NCI-H2029 (cell line): ENCODE measurements around the gene CHST13.
"Not testable (repeated sequence)": the region's sequence is repeated elsewhere in the genome, so short reads cannot be mapped to it uniquely, and the experiment has no call there.

ENCODE experiments used
- DNase-seq: peaks from one replicate; lab custom pipeline; 2025; lab: John Stamatoyannopoulos, UW

Gene CHST13

DNA sequence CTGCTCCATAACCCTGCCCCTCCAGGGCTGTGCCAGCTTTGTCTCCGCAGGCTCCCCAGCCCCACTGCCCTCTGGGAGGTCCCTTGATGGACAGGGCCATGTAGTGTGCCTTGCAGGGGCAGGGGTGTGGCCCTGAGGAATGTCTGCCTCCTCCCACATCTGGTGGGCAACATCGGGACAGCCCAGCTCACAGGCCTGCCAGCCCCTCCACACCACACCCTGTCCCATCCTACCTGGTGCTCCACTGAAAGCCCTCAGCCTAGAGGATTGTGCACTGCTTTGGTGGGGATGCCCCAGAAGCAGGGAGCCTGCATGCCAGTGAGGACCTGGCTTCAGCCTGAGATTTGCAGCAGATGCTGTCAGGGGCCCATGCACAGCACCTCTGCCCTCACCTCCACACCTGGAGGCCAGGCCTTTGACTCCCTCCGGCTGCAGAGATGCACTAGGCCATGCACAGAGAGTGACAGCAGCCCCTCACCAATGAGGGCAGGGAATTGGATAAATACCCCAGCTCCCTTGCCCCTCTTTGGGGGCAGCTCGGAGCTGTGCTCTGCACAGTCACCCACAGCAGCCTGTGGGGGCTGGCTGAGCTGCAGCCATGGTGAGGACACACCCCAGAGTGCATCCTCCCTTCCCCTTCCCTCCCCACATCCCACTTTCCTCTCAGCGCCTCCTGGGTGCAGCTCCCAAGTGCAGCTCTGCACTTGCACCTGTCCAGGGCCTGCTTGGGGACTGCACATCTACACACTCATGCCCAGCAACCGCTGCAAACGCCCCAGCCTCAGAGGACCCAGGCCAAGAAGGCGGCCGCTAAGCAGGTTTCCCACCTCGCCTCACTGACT is 32.1 kb downstream of the CHST13 start:
- no peak for DNase-seq

DNA sequence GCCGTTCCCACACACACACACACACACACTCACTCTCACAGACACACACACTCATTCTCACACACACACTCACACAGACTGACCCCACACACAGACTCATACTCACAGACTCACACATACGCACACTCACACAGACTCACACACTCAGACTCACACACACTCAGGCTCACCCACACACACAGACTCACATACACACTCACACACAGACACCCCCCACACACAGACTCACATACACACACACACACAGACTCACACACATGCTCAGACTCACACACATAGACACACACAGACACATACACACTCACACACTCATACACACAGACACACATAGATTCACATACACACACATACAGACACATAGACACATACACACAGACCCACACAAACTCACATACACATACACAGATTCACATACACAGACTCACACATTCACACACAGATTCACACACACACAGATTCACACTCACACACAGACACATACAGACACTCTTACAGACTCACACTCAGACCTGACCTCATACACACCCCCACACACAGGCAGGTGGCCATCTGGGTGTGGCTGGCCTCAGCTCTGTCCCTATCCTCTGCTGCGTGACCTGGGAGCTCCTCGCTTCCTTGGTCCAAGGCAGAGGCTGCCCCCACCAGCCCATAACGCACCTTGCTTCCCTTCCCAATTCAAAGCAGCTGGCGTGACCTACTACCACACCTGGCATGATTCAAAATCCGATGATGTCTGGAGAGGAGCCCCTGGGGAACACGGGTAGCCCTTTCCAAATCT is 32.9 kb downstream of the CHST13 start:
- DNase-seq = no peak

DNA sequence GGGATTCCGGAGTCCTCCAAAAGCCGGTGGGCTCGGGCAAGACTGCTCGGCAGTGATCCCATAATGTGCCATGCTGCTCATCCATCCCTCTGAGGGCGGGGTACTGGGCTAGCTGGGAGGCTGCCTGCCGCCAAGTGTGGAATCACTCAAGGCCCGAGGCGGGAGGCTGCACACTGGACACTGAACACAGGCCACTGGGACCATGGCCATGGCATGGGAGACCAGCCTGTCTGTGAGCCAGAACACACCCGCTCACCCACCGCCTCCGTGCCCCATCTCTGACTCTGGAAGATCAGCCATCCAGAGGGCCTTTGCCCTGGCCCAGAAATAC is 33.4 kb downstream of the CHST13 start:
- no peak for DNase-seq

DNA sequence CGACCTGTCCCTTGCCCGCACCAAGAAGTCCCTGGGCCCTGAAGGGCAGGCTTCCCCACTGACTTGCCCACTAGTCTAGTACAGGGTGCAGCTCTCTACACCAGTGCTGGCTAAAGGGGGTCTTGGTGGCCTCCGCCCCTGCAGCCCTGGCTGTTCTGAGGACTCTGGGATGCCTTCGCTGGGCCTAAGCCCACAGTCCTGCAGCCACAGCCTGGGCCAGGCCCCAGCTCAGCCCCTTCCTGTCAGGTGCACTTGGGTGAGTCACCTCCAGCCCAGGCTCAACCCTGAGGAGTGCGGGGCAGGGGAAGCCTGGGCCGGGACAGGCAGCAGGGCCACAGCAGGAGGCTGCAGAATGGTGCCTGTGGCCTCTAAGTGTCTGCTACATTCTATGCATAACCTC is 33.8 kb downstream of the CHST13 start:
- no peak for DNase-seq

DNA sequence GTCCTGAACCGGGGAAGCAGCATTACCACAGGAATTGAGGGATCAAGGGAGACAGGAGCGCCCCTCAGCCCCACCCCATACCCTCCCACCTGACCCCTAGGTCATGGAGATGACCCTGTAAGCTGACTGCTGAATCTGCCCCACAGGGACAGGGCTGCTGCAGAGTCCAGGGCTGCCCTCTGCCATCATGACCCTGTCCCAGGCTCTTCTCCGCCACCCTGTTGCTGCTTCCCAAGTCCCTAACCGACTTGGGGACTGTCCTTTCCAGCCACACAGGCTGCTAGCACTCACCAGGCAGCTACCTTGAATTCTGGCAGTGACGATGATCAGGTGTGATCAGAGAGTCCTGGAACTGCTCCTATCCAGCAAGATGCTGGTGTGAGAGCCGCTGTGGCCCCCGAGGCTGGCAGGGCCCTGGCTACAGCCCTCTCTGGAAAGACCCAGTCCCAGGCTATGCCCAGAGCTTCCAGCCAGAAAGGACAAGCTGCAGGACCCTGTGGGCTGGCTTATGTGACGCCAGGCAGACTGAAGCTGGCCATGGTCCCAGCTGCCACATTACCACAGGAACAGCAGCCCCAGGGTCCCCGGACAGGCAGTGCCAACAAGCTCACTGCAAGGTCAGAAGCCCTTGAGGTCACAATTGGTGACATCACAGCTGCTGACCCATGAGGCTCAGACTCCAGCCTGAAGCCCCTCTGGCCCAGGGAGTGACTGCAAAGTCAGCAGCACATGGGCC is 34.5 kb downstream of the CHST13 start, which contains the start of gene C3orf22:
TSS of gene C3orf22 (minus strand) at position 597 of the 736 bp plus-strand sequence. CDS start 5,542 bp downstream, outside the sequence.
- no peak for DNase-seq

DNA sequence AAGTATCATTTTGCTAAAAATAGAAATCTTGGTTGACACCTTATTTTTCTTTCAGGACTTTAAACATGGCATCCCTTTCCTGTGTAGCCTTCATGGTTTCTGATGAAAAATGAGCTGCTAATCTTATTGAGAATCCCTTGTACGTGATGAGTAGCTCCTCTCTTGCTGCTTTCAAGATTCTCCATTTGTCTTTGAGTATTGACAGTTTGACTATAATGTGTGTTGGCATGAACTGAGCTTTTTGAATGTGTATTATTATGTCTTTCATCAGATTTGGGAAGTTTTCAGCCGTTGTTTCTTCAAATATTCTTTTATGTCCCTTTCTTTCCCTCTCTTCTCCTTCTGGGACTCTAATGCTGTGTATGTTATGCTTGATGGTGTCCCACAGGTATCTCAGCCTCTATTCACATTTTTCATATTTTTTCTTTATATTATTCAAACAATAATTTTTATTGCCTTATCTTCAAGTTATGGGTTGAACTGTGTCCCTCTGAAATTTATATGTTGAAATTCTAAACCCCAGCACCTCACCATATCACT is 38.9 kb downstream of the CHST13 start:
- no peak for DNase-seq

DNA sequence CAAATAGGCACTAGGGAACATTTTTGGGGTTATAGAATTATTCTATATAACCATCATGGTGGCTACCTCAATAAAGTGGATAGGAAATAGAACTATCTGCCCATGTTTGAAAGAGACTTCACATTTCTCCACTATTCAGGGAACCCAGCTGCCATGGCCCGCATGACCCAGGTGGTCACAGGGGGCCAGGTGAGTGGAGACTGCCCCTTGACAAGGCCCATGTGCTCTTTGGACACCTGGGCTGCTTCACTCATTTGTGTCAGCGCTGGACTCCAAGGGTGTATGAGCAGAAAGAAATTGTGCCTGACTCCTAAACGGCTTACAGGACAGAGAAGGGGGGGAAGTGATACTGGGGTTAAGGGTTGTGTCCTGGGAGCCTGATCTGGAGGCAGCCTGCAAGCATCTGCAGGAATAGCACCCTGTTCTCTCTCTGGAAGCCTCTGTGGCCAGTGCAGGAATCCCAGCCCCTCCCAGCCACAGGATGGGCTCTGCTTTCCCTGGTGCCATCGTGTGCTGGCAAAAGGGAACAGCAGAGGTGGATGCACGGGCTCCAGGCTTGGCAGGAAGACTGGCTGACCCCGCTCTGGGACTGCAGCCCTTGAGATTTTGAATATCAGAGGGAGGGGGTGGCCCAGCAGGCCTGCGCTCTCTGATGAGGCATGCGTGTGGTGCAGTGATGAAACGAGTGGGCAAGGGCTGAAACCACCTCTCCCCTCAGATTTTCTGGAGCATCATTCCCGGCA is 43.9 kb downstream of the CHST13 start:
- no peak for DNase-seq

DNA sequence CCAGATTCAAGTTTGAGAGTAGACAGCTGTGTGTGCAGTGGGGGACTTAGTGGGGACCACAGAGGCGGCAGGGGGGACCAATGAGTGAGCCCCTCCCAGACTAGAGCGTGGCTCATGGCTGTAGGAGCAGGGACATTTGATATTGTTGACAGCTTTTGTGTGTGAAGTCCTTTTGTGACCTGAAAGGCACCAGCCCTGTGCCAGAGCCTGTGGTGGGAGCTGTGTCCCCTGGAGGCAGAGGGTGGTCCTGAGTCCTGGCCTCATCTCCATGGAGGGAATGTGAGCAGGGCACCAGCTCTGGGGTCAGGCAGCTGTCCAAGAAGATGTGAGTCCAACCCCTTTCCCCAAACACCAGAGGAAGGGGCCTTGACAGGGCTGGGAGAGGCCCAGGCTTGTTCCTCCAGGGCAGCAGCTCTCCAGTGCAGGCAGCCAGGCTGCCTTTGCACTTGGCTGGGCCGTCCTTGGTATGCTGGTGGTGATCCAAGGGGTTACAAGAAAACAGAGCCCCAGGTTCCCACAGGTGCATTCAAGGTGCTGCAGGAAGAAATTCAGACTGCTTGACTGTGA is 44.9 kb downstream of the CHST13 start:
- DNase-seq = no peak

DNA sequence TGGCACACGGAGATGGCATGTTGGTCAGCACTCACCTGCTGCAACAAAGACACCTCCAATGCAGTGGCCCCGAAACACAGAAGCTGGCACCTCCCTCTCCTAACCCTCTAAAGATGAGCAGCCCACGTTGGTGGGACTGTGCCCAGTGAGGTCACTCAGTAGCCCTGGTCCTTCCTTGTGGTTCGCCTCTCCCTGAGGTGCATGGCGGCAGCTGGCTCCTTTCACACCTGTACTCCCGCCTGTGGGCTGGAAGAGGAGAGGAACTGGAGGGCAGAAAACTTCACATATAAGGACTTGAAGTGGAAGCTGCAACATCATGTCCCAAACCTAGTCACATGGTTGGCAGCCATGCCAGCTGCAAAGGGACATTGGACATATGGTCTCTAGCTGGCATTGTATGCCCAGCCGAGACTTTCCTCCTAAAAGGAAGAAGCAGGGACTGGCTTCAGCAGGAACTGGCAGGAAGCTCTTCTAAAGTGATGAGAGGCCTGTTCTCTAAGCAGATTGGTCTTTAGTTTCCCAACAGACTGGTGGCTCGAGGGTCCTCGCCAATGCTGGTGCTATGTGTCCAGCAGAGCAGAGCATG is 45.5 kb downstream of the CHST13 start:
- no peak for DNase-seq

DNA sequence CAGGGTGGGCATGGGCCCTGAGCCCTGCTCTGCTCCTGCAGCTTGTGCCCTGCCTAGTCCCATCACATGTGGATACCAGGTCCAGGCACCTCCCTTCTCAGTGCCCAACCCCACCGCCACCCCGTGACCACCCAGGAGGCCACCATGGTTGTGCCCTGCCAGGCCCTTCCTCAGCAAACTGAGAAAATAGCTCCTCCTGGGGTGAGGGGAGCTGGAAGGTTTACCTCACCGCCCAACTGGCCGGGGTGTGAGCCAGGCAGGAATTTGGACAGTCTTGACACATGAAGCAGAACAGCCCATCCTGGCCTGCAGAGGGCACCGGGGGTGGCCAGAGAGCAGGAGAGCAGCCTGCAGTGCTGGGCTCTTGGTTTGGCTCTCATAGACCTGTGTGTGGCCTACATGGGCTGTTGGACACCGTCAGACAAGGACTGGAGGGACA is 46.2 kb downstream of the CHST13 start:
- DNase-seq = no peak

DNA sequence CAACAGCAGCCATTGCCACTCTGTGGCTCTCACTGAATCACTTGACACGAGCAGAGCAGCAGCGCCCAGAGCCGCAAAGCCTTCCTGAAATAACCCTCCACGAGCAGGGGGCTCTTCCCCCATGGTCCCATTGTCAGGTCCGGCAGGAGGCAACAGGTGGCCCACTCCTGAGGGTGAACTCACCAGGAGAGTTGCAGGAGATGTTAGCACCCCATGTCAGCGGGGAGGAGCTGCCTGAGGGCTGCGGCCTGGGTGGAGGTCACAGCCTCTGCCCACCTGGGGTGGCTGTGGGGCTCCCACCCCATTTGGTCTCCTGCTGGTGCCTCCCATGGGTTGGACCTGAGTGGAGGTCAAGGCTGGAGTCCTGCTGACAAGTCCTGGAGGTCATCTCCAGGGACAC is 47.1 kb downstream of the CHST13 start:
- DNase-seq = no peak

DNA sequence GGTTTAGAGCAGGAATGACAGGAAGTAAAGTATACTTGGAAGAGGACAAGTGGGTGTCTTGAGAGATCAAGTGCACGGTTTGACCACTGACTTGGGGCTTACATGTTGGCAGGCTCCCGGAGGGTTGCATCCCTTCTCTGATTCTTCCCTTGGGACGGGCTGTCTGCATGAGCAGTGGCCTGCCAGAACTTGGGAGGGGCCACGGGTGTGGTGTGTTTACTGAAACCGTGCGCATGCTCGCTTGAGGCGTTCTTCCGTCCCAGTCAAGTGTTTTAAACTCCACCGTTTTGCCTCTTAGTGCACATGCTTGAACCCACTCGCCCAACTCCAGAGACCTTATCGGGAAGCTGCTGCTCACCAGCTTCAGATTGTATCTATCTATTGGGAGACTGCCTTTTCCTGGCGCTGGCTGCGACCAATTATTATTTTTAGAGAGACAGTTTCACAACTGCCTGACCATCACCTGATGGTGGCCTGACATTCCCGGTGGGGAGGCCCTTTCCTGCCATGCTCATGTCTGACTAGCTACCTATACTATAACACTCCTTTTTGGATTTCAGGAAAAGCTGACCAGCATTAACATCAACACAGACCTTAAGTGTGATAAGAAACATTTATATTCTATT is 49.6 kb downstream of the CHST13 start:
- no peak for DNase-seq

DNA sequence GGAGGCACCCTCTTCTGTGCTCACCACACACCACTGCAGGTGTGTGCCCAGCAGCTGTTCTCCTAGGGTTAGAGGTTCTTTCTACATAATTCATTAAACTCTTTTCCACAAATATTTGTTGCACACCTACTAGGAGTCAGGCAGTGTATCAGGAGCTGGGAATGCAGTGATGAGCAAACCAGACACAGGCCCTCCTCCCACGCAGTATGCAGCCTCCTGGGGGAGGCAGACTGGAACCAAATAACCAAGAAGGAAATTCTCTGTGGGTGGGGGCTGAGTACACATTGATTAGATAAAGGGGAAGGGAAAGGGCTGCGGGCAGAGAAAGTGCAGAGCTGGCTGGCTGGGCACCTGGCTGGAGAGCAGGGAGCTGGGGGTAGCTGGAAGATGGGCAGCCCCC is 53.3 kb downstream of the CHST13 start:
- DNase-seq = no peak

DNA sequence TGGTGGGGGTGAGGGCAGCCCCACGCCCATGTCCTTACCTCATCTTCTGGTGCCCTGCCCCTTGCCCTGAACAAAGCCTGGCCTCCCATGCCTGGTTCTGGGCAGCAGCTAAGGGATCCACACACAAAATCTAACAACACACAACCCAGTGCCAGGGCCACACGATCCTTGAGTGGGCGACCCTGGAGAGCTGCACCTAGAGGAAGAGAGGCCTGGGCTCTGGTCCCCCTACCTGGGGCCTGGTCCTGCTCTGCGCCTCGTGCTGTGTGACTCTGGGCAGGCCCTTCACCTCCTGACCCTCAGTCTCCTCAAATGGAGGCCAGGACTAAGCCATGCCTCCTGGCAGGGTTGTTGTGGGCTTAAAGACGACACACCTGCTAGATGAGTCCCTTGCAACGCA is 54.7 kb downstream of the CHST13 start:
- DNase-seq = no peak

DNA sequence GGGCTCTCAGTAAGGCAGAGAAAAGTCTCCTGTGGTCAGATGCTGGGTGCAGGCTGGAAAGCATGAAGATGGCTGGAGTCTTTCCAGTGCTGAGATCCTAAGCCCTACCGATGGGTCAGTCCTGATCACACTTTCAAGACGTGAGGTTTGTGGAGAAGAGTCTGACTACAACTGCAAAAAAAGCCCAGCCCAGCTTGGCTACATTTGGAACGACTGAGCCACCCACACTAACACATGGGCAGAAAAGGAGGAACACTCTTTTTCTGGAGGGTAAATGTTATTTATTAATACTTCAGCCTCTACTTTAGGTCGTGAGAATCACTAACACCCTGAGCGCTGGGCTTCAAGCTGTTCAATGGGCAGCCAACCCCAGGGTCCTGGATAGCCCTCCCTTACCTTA is 56.8 kb downstream of the CHST13 start:
- DNase-seq = no peak

DNA sequence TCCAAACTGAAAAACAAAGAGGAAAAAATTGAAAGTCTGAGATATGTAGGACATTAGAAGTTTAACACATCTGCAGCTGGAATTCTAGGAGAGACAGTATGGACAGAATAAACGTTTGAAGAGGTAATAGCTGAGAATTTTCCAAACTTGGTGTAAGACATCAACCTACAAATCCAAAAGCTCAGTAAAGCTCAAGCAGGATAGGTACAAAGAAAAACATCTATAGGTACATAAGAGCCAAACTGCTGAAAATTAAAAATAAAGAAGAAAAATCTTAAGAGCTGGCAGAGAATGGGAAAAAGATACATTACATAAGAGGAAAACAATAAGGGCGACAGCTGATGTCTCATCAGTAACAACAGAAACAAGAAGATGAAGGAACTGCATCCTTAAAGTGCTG is 57.6 kb downstream of the CHST13 start:
- no peak for DNase-seq

DNA sequence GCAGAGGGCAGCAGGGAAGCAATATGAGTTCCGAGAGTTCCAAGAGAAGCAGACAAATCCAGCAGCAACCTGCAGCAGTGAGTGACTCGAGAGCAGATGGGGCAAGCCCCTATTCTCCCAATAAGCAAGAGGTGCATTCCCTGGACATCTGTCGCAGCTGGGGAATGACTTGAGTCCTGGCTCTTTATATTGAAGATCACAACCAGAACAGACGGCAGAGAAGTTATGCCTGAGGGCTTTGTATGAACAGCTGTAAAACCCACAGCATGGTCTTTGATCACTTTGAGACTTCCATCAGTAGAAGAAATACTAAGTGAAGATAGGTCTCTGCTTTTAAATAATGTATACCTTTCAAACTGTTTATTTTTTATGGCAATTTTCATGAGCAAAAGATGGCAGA is 58.4 kb downstream of the CHST13 start:
- DNase-seq = no peak

DNA sequence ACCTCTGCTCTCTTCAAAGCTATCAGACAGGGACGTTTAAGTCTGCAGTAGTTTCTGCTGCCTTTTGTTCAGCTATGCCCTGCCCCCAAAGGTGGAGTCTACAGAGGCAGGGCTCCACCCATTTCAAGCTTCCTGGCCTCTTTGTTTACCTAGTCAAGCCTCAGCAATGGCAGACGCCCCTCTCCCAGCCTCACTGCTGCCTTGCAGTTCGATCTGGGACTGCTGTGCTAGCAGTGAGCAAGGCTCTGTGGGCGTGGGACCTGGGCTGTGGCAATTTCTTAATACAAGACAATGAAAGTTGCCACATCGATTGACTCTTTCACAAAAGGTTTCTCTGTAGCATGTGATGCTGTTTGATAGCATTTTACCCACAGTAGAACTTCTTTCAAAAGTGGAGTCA is 67.6 kb downstream of the CHST13 start:
- not testable (repeated sequence) for DNase-seq
